NCI-H774 (cell line): ENCODE measurements around the gene LIN52.
A peak's percentile ranks its signal among the peaks of the same experiment; 100 is the strongest.

ENCODE experiments used
- DNase-seq: peaks from one replicate; lab custom pipeline; 2025; lab: John Stamatoyannopoulos, UW

LIN52 gene

GRCh38 chr14:74084277-74085046, at the start of gene LIN52, which contains the start of gene ALDH6A1:
Gene LIN52, plus strand, starts transcription at chr14:74084956. Its CDS starts 19 bp downstream, at chr14:74084975.
Gene ALDH6A1, minus strand, starts transcription at chr14:74084453. Its CDS starts 59 bp downstream, at chr14:74084394.
- peak; percentile 99 for DNase-seq

- no peak for DNase-seq
Observed at GRCh38 chr14:74035556-74035955, 49.2 kb upstream of the LIN52 start.

- DNase-seq = no peak
Observed at GRCh38 chr14:74038020-74038859, 46.5 kb upstream of the LIN52 start.

GRCh38 chr14:74042296-74042695, 42.5 kb upstream of the LIN52 start:
- no peak for DNase-seq

- DNase-seq = no peak
Observed at GRCh38 chr14:74045522-74045921, 39.2 kb upstream of the LIN52 start.

GRCh38 chr14:74048281-74048680, 36.5 kb upstream of the LIN52 start:
- no peak for DNase-seq

GRCh38 chr14:74049876-74050495, 34.8 kb upstream of the LIN52 start:
- DNase-seq = no peak

- DNase-seq = no peak
Observed at GRCh38 chr14:74062809-74063150, 22.0 kb upstream of the LIN52 start.

- DNase-seq = no peak
Observed at GRCh38 chr14:74064426-74064825, 20.3 kb upstream of the LIN52 start.

GRCh38 chr14:74064883-74065282, 19.9 kb upstream of the LIN52 start:
- no peak for DNase-seq

GRCh38 chr14:74065746-74066575, 18.8 kb upstream of the LIN52 start:
- DNase-seq = no peak

GRCh38 chr14:74077401-74077800, 7.4 kb upstream of the LIN52 start:
- DNase-seq = no peak

- no peak for DNase-seq
Observed at GRCh38 chr14:74080820-74081460, 3.8 kb upstream of the LIN52 start.

- DNase-seq = no peak
Observed at GRCh38 chr14:74081491-74081890, 3.3 kb upstream of the LIN52 start.

- DNase-seq = no peak
Observed at GRCh38 chr14:74083161-74083560, 1.6 kb upstream of the LIN52 start.

- DNase-seq = peak; percentile 21
Observed at GRCh38 chr14:74083784-74084276, 926 bp upstream of the LIN52 start.

- no peak for DNase-seq
Observed at GRCh38 chr14:74085047-74085637, 386 bp downstream of the LIN52 start.

- no peak for DNase-seq
Observed at GRCh38 chr14:74085828-74086227, 1.1 kb downstream of the LIN52 start.

- no peak for DNase-seq
Observed at GRCh38 chr14:74089251-74090020, 4.7 kb downstream of the LIN52 start.

GRCh38 chr14:74105381-74105780, 20.6 kb downstream of the LIN52 start:
- DNase-seq = no peak
